Measurements from ENCODE around the gene MCM9.

Gene MCM9

DNA sequence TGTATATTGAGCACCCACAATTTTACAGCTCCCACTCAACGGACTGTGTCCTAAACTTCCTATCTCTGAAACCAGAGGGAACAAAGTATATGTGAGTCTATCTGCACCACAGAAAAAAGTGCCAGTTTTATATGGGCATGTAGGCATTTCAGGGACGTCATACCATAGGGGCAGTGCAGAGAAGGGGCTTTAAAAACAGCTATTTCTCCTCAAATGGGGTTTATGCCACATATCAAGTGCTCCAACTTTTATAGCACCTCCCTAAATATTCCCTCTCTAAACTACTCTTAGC is 69.9 kb downstream of the MCM9 start:
- DNase-seq (ENCODE audit: low read depth, low spot score), result no peak

DNA sequence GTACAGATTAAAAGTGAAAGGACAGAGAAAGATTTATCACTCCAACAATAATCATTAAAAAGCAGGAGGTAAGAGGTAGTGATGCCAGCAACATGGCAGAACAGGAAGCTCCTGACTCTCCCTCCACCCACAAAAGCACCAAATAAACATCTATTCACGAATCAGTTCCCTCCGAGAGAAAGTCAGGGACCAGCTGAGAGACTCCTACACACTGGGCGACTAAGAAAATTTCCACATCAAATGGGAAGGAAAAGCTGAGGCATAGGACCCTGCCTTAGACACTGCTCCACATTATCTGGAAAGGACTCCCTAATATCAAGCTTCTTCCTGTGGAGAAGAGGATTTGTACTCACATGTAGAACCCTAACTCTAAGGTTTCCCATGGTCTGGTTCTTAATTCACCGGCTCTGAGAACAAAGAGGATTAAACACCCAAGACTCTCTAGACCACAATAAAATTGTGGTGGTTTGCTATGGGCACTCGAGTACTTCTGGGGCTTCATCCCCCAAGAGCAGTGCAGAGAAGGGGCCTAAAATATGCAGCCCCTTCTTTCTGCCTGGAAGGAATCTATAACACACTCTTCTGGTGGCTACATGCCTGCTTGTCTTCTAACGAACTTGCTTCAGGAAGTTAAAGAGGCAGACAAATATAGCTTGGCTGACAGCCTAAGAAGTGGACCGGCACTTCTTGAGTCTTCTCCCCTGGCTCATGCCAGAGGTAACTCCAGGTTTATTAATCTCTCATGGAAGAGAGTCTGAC is 70.4 kb downstream of the MCM9 start:
- no peak for DNase-seq (ENCODE audit: low read depth, low spot score)

DNA sequence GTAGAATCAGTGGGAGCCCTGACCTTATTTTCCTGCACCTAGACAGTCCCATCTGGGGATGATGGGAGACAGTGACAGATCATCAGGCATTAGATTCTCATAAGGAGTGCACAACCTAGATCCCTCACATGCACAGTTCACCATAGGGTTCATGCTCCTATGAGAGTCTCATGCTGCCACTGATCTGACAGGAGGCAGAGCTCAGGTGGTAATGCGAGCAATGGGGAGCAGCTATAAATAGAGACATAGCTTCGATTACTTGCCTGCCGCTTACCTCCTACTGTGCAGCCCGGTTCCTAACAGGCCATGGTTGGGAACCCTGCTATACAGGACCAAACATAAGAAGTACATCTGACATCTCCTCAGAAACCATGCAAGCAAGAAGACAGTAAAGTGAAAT is 72.5 kb downstream of the MCM9 start:
- DNase-seq (ENCODE audit: low read depth, low spot score), result no peak

DNA sequence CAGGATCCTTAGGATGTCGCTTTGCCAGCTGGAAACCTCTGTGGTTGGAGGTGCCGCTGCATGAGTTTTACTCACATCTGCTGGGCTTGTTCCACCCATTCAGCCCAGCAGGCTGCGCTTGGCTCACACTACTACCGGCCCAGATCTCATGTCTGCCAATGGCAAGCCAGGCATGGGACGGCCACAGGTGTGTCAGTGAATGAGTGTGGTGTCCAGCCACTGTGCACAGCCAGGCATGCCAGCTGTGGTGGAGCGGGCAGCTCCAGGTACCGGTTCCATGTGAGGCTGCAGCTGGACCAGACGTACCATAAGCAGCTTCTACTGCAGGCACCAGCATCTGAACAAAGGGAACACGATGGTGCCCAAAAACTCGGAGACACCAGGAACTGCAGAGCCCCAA is 74.1 kb downstream of the MCM9 start:
- DNase-seq (ENCODE audit: low read depth, low spot score), result no peak

DNA sequence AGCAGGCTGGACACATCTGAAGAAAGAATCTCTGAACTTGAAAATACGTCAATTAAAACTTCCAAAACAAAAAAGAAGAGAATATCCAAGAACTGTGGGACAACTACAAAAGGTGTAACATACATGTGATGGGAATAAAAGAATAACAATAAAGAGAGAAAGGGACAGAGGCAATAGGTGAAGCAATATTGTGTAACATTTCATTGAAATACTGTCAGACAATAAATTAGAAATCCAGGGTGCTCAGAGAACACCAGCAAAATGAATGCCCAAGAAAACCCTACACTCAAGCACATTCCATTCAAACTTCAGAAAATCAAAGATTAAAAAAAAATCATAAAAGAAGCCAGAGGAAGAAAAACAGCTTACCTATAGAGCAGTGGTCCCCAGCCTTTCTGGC is 74.6 kb downstream of the MCM9 start:
- no peak for DNase-seq (ENCODE audit: low read depth, low spot score)

DNA sequence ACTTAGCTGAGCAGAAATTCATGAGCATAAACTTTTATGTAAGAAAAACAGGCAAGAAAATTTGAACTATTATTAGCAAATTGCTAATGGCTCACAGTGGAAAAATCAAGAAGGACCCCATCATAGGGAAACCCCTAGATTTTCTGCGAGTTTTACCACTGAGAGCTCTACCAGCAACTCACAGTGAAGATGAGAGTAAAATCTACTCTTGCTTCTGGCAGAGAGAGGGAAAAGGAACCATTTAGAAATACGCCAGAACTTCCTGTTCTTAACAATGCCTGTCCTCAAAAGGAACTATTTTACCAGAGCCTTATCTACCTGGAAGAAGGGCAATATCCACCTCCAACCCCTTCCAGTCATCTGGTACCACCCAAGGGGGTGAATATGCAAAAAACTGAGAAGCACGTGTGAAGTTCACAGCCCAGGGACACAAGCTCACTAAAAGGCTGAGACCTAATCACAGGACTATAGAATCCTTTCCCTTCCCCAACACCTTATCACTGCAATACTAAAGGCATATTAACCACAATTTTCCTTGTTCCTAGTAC is 75.4 kb downstream of the MCM9 start:
- DNase-seq (ENCODE audit: low read depth, low spot score), result no peak

DNA sequence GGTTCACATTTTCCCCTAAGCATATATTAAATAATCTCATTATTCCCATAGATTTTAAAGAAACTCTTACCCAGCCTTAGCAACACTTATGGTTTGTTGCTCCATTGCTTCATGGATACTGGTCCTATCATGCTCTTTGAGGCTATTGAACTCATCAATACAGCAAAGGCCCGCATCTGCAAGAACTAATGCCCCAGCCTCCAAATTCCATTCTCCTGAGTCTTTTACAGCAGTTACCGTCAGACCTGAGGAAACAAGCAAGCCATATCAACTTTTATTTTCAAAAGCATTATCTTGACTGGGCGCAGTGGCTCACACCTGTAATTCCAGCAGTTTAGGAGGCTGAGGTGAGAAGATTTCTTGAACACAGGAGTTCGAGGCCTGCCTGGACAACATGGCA is 78.7 kb downstream of the MCM9 start:
- no peak for DNase-seq (ENCODE audit: low read depth, low spot score)

DNA sequence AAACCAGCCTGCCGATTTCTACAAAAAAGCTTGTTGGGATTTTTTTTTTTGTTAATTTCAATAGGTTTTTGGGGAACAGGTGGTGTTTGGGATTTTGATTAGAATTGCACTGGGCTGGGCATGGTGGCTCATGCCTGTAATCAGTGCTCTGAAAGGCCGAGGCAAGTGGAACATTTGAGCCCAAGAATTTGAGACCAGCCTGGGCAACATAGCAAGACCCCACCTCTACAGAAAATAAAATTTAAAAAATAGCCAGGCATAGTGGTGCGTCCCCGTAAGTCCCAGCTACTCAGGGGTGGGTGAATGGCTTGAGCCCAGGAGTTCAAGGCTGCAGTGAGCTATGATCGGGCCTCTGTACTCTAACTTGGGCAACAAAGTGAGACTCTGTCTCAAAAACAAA is 81.6 kb downstream of the MCM9 start:
- no peak for DNase-seq (ENCODE audit: low read depth, low spot score)

DNA sequence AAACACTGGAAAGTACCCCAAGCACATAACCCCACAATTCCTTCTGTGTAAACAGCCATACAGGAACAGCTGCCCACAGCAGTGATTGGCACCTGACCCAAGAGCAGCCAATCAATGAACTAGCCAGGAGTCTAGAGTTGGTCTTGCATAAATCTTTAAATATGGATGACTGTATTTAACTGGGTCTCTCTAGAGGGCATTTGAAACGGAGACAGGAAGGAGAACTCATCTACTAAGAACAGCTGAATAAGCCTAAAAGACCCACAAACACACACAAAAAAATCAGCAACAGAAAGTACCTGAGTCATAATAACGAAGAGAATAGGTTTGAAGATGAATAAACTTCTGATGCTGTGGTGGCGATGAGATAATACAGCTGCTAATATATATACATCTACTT is 90.0 kb downstream of the MCM9 start:
- no peak for DNase-seq (ENCODE audit: low read depth, low spot score)

DNA sequence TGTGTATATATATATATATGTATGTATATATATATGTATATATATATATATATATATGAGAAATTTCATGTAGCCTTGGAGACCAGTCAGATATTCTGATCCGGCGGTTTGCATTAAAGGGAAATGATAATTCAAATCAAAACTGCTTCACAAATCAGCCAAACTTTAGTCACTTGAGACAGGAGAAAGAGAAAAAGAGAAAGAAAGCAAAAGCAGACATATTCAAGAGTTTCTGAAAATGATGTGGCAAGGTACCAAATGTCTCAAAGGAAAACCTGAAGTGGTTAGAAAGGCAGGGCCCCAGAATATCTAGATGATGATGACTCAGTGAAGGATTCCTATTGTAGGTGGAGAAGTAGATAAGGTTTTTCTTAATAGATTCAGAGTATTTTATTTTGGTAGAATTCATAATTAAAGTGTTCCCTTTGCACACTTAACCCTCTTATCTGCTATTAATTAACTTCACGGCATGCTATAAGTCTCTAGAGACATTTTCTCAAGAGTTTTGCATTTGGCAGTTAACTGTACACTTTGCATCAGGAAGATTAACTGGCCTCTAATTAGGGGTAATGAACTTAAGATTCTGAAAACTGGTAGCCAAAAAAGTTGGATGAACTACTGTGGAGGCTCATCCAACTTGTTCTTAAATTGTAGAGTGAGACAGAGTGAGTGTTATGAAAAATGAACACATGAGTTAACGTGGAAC is 91.1 kb downstream of the MCM9 start:
- no peak for DNase-seq (ENCODE audit: low read depth, low spot score)

DNA sequence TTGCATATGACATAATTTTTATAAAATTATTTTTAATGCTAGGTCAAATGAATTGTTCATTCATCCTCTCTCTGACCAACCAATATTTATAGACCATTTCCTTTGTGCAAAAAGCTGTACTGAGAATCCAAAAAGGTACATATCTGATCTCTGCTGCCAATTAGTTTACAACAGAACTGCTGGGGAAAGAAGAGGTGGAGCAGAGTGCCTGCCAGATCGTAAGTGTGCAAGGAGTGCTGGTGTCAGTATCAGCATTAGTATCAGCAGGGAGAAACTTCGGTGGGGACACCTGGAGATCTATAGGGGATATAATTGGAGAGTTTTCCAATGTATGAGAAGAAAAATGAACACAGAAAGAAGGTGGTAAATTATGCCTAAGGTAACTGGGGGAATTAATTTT is 104.3 kb downstream of the MCM9 start:
- no peak for DNase-seq (ENCODE audit: low read depth, low spot score)

DNA sequence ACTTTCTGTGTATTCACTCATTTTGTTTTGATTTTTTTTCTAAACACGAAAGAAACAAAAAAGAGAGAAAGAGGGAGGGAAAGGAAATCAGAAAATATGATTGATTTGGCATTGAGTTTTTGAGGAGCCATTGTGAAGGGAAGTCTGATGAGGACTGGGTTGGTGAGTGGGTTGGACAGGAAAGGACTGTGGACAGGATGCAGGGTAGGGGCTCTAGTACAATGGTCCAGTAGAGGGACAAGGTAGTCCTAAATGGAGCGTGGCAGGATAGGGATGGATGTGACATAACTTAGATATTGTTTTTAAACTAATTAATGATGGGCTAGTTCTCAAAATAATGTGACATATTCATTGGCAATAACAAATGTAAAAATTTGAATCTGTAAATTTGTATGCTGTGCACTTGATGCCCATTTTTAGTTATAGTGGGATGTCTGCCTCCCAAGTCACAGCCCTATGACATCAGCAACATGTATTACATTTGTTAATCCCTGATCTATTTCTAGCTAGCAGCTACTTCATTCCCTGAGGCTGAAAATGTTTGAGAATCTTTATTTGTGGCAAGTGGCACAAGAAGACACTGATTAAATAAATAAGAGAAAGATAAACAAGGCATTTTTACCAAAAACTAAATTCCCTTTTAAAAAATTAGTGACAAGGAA is 105.0 kb downstream of the MCM9 start:
- DNase-seq (ENCODE audit: low read depth, low spot score), result no peak

DNA sequence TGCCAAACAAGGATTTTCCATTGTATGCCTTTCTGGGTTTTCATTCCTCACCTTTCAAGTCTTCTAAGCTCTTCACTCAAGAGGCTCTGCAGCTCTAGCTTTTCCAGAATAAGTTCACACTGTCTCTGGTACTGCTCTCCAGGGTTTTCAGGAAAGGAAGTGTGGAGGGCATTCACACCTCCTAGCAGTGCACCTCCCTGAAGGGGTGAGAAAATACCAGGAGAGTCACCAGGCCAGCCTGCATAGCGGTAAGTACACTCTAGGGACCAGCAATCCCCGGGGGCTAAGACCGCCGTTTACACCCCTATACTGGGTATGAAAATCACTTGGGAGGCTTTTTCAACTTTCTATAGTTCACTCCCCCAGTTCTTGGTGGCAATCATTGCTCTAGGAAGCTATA is 108.9 kb downstream of the MCM9 start:
- no peak for DNase-seq (ENCODE audit: low read depth, low spot score)

DNA sequence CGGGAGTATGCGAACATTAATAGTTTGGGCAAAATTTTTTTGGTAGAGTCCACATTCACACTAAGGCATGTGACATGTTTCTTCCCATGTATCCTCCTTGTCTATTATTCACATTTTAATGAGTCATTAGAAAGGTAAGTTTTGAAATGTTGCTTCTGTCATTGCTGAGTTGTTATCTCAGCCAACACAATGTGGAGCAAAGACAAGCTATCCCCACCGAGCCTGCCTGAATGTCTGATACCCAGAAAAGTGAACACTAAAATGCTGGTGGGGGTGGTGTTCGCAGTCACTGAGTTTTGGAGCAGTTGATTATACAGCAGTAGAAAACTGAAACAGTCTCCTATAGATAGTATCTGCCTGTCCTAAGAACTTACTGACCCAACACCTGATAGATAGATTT is 109.3 kb downstream of the MCM9 start:
- DNase-seq (ENCODE audit: low read depth, low spot score), result no peak

DNA sequence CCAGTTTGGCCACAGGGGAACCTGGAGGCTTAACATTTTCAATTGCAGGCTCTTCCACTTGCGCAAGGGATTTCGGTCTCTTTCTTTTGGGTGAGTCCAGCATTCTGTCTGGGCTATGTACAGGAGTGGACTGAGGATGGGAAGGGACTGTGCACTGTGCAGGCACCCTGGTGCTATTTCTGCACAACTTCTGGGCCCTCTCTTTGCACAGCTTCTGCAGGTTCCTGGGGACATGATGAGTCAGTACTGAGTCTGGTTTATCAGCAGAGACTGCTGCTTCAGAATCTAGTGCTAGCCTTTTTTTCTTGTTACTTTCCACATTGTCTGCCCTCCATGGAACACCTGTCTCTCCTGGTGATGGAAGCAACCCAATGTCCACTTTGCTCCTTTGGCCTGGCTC is 119.5 kb downstream of the MCM9 start:
- no peak for DNase-seq (ENCODE audit: low read depth, low spot score)

DNA sequence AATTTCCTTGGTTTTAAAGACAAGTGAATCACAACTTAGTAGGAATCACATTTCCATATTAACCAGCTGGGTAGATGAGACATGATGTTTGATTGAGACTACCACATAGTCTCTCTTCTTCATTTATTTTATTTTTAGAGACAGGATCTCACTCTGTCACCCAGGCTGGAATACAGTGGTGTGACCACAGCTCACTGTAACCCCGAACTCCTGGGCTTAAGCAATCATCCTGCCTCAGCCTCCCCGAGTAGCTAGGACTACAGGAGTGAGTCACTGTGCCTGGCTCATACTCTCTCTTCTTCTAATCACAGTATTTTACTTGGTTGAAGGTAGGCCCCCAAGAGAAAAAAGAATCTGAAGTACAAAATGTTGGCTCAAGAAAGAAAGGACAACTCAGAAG is 121.2 kb downstream of the MCM9 start:
- DNase-seq (ENCODE audit: low read depth, low spot score), result no peak

DNA sequence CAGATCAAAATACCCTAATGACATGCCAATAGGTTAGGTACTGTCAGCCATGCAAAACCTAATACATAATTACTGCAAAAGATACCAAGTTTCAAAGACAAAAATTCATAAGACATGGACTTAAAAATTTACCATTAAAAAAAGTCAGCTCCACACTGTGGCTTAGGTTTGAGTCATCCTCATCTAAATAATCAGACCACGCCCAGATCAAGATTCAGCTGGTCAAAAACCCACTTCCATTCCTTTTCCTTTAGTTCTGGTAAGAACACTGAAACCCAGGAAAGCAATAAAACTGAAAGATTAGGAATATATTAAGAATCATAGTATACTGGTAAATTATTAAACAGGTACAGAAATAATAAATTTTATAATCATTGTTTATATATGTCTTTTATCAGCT is 122.0 kb downstream of the MCM9 start:
- DNase-seq (ENCODE audit: low read depth, low spot score), result no peak

DNA sequence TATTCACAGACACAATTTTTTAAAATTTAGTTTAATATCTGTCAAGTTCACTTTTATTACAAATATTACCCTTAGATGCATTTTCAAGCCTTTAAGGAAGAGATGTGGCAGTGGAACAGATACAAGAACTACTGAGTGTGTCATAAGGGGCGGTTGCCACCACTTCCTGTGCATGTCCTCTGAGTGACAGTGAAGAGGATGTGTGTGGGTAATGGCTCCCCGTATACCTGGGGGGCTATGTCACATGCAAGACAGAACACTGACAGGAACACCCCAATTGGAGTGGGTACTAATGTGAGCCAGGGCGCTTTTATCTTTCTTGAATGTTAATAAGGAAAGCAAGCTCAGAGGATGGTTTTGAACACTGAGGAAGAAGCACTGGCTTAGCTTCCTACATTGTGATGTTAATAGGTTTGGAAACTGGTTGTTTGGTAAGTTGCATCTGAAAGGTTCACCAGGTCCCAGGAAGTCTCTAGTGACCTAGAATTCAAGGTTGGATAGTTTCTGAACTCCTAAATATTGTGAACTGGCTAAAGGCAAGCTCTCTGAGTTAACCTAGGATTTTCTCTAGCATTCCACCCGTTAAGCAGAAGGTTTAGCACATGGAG is 124.4 kb downstream of the MCM9 start:
- DNase-seq (ENCODE audit: low read depth, low spot score), result no peak

DNA sequence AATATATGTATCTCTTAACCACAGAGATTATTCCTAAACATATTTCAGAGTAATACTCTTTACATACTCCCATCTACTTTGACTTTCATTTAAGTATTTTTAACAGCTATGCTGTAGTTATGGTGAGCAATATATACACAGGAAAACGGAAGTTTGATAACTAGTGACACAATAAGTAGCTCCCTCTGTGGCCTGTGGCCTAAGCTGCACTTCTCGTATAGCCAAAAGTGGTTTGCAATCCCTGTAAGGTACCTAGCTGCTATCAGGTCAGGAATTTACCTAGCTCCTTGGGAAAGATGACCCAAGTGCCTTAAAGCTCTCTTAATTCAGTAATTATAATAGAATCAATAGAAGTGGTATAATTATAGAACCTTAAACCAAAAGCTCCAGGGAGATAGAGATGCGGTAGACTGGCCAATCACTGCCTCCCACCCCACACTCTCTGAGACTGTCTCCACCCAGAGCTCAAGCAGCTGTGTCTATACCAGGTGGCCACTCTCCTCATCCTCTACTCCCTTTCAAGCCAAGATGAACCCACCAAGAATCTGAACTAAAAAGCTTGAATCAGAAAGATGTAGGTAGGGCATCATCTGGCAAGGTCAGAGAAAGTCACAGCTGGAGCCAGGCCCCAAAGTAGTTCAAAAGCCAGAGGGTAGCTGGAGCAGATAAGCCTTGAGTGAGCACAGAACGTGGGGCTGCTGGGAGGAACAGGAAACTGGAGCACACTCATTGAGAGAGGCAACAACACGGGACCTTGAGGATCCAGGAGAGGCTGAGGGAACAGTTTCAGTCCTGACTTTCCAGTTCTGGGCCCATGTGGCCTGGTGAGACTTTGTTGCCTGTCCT is 125.9 kb downstream of the MCM9 start:
- DNase-seq (ENCODE audit: low read depth, low spot score), result no peak

DNA sequence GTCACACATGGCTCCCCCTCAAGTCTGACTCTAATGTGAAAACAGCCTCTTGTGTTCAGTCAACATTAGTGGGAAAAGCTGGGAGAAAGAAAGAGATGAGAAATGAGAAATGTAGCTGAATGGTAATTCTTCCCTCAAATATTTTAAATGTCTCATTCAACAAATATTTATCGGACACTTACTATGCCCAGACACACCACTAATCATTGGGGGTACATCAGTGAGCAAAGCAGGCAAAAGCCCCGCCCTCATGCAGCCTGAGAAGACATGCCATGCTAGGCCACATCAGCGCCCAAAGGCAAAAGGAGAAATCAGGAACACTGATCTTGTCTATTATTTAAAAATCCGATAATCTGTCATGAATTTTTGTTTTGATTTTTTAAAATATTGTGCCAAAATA is 130.9 kb downstream of the MCM9 start:
- no peak for DNase-seq (ENCODE audit: low read depth, low spot score)

DNA sequence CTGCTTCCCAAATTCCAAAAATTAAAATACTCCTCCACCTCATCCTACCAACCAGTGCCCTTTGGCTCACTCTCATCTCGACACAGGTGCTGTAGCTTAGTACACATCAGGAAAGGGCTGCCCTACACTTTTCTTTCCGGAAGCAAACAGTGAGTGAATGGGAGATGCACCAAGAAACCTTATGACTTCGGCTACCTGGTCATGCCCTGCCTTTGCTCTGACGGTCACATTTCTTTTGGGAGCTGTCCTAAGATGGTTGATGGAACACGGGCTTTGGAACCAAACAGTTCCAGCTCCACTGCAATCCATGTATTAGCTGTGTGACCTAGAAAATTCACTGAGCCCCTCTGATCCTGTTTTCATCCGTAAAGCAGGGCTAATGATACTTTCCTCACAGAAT is 133.7 kb downstream of the MCM9 start:
- no peak for DNase-seq (ENCODE audit: low read depth, low spot score)
